Measurements from ENCODE around the gene MAN1C1.

Gene MAN1C1

DNA sequence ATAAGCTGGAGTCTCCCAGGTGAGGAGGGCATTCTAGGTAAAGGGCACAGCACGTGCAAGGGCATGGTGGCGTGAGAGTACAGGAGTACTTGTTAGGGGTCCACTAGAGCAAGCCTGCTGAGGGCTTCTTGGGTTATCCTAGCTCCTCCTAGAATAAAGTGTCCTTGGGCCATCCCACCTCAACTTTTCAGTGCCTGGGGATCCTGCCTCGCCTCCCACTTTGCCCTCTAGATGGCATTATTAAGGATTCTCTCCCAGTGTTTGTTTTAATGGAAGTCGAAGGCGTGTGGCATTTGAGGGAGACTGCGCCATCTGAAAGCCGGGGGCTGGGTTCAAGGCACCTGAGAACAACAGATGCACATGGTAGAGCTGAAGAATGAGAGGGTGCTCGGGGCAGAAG, 108.9 kb downstream of the MAN1C1 start:
- Histone ChIP-seq H3K4me3 (ENCODE audit: insufficient read length, low read depth) (no peak overlapping the region), H3K9me3 (ENCODE audit: insufficient read depth, low read length) (no peaks in the 10 kb centered on the region), H3K4me1 (ENCODE audit: insufficient read depth, insufficient read length) (peaks cover 34% of the 10 kb centered on the region), H3K9ac (ENCODE audit: insufficient read length, low read depth) (no peak overlapping the region), H3K36me3 (ENCODE audit: insufficient read depth, insufficient read length, low read length) (no peaks in the 10 kb centered on the region), H3K27me3 (ENCODE audit: insufficient read depth, insufficient read length) (no peaks in the 10 kb centered on the region)
- no peak for TF ChIP-seq SUZ12 (IDR thresholded peaks at IDR 0.05; ENCODE audit: extremely low read depth, insufficient read depth, insufficient read length)
- TF ChIP-seq YY1 (IDR thresholded peaks at IDR 0.05; ENCODE audit: insufficient read depth, insufficient read length) = no peak
- TF ChIP-seq ZNF274 (IDR thresholded peaks at IDR 0.05; ENCODE audit: low read depth, low read length) = no peak
- DNase-seq (ENCODE audit: low read depth, low spot score) = no peak

DNA sequence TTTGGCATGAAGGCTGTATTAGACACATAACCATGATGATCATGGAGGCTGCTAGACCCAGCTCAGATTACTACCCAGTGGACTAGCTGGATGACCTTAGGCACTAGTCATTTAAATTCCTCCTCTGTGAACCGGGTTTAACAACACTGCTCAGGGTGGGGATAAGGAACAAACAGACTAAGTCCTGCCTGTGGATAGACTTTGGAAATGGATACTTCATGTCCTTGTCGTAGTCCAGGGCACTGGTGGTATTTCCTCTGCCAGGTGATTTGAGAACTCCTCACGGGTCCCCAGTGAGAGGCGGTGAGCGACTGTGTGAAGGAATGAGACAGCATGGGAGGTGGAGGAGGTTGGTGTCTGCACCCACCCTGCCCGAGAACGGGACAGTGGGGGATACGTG, 110.5 kb downstream of the MAN1C1 start:
- Histone ChIP-seq H3K27me3 (ENCODE audit: insufficient read depth, insufficient read length) (no peaks in the 10 kb centered on the region), H3K36me3 (ENCODE audit: insufficient read depth, insufficient read length, low read length) (no peaks in the 10 kb centered on the region), H3K4me1 (ENCODE audit: insufficient read depth, insufficient read length) (peaks cover 37% of the 10 kb centered on the region), H3K4me3 (ENCODE audit: insufficient read length, low read depth) (no peak overlapping the region), H3K9me3 (ENCODE audit: insufficient read depth, low read length) (no peaks in the 10 kb centered on the region), H3K9ac (ENCODE audit: insufficient read length, low read depth) (peak overlapping the region; percentile 23)
- TF ChIP-seq YY1 (IDR thresholded peaks at IDR 0.05; ENCODE audit: insufficient read depth, insufficient read length) (no peak), ZNF274 (IDR thresholded peaks at IDR 0.05; ENCODE audit: low read depth, low read length) (no peak), SUZ12 (IDR thresholded peaks at IDR 0.05; ENCODE audit: extremely low read depth, insufficient read depth, insufficient read length) (no peak)
- DNase-seq (ENCODE audit: low read depth, low spot score) = no peak

DNA sequence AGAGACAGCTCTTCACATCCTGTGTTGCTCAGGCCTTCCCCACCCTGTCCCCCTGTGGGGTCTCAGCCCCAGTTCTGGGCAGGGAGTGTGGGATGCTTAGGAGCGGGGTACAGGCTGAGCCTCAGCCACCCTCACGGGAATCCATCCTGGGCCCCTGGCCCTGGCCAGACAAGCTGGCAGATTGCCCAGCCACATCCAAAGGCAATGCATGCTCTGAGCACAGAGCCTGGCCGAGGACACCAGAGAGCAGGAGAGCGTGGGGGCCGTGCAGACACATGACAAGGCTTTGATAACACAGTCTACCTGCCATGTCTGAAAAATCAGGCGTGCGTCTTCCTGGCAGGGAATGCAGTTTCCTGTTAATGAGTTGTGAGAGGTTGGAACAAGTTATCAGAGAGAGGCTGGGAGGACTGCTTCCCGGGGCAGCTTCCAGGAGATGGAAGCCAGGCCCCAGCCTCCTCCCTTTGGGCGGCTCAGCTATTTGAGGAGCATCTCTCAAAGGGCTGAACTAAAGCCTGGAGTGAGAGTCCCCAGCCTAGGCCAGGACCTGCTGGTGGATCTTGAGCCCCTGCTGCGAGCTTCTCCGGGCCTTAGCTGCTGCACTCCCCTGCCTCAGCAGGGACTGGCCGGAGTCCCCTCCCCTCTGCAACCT, 111.2 kb downstream of the MAN1C1 start:
- Histone ChIP-seq H3K4me3 (ENCODE audit: insufficient read length, low read depth) (no peak overlapping the region), H3K27me3 (ENCODE audit: insufficient read depth, insufficient read length) (no peaks in the 10 kb centered on the region), H3K9me3 (ENCODE audit: insufficient read depth, low read length) (no peaks in the 10 kb centered on the region), H3K9ac (ENCODE audit: insufficient read length, low read depth) (peak overlapping the region; percentile 23), H3K4me1 (ENCODE audit: insufficient read depth, insufficient read length) (peaks cover 37% of the 10 kb centered on the region), H3K36me3 (ENCODE audit: insufficient read depth, insufficient read length, low read length) (no peaks in the 10 kb centered on the region)
- no peak for TF ChIP-seq ZNF274 (IDR thresholded peaks at IDR 0.05; ENCODE audit: low read depth, low read length)
- no peak for DNase-seq (ENCODE audit: low read depth, low spot score)

DNA sequence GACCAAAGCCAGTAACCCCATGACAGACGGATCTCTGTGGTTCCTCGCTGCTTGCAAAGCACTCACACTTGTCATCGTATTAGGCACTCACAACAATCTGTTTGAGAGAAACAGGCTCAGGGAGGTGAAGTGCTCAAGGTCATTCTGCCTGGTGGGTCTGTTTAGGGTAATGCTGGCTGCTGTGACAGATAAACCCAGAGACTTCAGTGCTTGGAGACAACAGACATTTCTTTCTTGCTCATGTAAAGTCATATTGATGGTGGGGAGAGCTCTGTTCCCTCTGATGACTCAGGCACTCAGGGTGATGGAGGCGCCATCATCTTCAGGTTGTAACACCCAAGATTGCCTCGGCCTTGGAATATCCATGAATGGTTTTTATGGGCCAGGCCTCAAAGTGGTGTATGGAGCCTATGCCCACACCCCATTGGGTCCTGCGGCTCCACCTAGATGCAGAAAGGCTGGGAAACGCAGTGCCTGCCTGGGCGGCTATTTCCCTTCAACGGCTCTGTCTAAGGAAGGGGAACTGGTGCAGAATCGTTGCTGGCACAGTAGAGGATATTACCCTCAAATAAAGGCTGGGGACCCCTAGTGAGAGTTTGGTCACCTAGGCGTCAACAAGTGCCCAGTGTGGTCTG, 111.8 kb downstream of the MAN1C1 start:
- no peak overlapping the region for H3K9ac ChIP-seq (ENCODE audit: insufficient read length, low read depth)
- peaks cover 37% of the 10 kb centered on the region for H3K4me1 ChIP-seq (ENCODE audit: insufficient read depth, insufficient read length)
- no peaks in the 10 kb centered on the region for H3K27me3 ChIP-seq (ENCODE audit: insufficient read depth, insufficient read length)

DNA sequence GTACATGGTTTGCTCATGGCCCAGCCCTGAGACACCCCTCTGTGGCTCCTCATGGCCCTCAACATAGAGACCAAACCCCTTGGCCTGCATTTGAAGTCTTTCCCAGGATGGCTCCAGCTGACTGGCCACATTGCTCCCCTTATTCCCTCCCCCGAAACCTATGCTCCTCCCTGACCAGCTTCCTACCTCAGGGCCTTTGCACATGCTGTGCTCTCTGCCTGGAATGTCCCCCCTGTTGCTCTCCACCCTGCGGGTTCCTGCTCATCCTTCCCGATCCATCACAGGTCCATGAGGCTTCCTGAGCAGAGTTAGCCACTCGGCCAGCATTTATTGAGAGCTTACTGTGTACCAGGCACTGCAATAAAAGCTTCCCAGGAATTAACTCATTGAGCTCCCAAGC, 112.5 kb downstream of the MAN1C1 start:
- TF ChIP-seq YY1 (IDR thresholded peaks at IDR 0.05; ENCODE audit: insufficient read depth, insufficient read length) (no peak), SUZ12 (IDR thresholded peaks at IDR 0.05; ENCODE audit: extremely low read depth, insufficient read depth, insufficient read length) (no peak), ZNF274 (IDR thresholded peaks at IDR 0.05; ENCODE audit: low read depth, low read length) (no peak)
- no peak overlapping the region for H3K4me3 ChIP-seq (ENCODE audit: insufficient read length, low read depth)
- no peaks in the 10 kb centered on the region for H3K9me3 ChIP-seq (ENCODE audit: insufficient read depth, low read length)
- no peak overlapping the region for H3K9ac ChIP-seq (ENCODE audit: insufficient read length, low read depth)
- no peaks in the 10 kb centered on the region for H3K36me3 ChIP-seq (ENCODE audit: insufficient read depth, insufficient read length, low read length)
- peaks cover 37% of the 10 kb centered on the region for H3K4me1 ChIP-seq (ENCODE audit: insufficient read depth, insufficient read length)
- H3K27me3 ChIP-seq (ENCODE audit: insufficient read depth, insufficient read length) = no peaks in the 10 kb centered on the region
- no peak for DNase-seq (ENCODE audit: low read depth, low spot score)

More for the DNA sequence above, 111.8 kb downstream of the MAN1C1 start:
- Histone ChIP-seq H3K9me3 (ENCODE audit: insufficient read depth, low read length) (no peaks in the 10 kb centered on the region), H3K4me3 (ENCODE audit: insufficient read length, low read depth) (no peak overlapping the region), H3K36me3 (ENCODE audit: insufficient read depth, insufficient read length, low read length) (no peaks in the 10 kb centered on the region)
- TF ChIP-seq ZNF274 (IDR thresholded peaks at IDR 0.05; ENCODE audit: low read depth, low read length) = no peak
- DNase-seq (ENCODE audit: low read depth, low spot score) = no peak

DNA sequence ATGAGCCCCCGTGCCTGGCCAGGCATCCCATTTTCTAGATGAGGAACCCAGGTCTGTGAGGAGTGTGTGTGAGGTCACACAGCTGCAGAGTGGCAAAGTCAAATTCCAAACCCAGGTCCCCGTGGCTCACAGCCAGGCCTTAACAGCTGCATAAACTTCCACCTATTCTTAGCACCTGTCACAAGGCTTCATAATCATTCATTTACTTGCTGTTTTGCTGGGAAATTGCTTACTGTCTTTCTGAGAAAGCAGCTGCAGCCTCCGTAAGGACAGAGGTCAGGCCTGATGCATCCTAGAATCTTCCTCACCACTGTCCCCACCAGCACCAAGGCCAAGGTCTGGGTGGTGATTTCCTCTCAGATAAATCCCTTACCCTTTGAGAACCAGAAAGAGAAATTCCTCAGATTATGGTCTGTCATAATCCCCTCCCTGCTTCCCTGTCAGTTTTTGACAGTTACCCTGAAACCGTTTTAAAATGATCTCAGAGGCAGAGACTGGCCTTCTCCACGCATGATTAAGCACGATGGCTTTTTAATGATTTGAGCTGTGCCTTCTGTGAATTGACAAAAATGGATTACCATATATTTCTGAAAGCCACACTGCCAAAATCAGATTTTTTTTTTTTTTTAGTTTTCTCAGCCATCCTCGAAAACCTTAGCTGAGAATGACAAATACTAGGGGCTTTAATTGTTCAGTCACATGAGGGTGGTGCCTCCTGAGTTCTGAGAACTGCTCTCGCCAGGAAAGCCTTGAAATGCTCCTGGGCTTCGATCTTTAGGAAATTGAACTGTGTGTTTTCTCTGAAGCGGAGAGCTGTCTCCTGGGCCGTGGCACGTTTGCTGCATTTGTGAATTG, 113.4 kb downstream of the MAN1C1 start:
- Histone ChIP-seq H3K36me3 (ENCODE audit: insufficient read depth, insufficient read length, low read length) (no peaks in the 10 kb centered on the region), H3K9ac (ENCODE audit: insufficient read length, low read depth) (no peak overlapping the region), H3K9me3 (ENCODE audit: insufficient read depth, low read length) (no peaks in the 10 kb centered on the region), H3K4me1 (ENCODE audit: insufficient read depth, insufficient read length) (peaks cover 32% of the 10 kb centered on the region), H3K27me3 (ENCODE audit: insufficient read depth, insufficient read length) (no peaks in the 10 kb centered on the region), H3K4me3 (ENCODE audit: insufficient read length, low read depth) (no peak overlapping the region)
- TF ChIP-seq YY1 (IDR thresholded peaks at IDR 0.05; ENCODE audit: insufficient read depth, insufficient read length) = no peak
- no peak for TF ChIP-seq SUZ12 (IDR thresholded peaks at IDR 0.05; ENCODE audit: extremely low read depth, insufficient read depth, insufficient read length)
- DNase-seq (ENCODE audit: low read depth, low spot score) = no peak

DNA sequence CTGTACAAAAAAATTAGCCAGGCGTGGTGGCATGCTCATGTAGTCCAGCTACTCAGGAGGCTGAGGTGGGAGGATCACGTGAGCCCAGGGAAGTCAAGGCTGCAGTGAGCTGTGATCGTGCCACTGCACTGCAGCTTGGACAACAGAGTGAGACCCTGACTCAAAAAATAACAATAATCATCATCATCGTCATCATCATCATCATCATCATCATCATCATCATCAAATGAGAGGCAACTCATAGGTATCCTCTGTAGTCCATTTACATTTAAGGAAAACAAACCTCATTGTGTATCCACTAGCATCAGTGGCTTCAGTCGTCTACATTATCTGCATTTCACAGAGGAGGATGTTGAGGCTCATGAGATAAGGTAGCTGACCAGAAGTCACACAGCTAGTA, 114.6 kb downstream of the MAN1C1 start:
- Histone ChIP-seq H3K4me3 (ENCODE audit: insufficient read length, low read depth) (no peak overlapping the region), H3K36me3 (ENCODE audit: insufficient read depth, insufficient read length, low read length) (no peaks in the 10 kb centered on the region), H3K27me3 (ENCODE audit: insufficient read depth, insufficient read length) (no peaks in the 10 kb centered on the region), H3K9ac (ENCODE audit: insufficient read length, low read depth) (no peak overlapping the region), H3K9me3 (ENCODE audit: insufficient read depth, low read length) (no peaks in the 10 kb centered on the region), H3K4me1 (ENCODE audit: insufficient read depth, insufficient read length) (peaks cover 21% of the 10 kb centered on the region)
- TF ChIP-seq SUZ12 (IDR thresholded peaks at IDR 0.05; ENCODE audit: extremely low read depth, insufficient read depth, insufficient read length) (no peak), YY1 (IDR thresholded peaks at IDR 0.05; ENCODE audit: insufficient read depth, insufficient read length) (no peak), ZNF274 (IDR thresholded peaks at IDR 0.05; ENCODE audit: low read depth, low read length) (no peak)
- no peak for DNase-seq (ENCODE audit: low read depth, low spot score)

All from NT2/D1 (cell line).